Suprapubic skin (tissue), 3 donors: Measurements from ENCODE around the gene C14orf93.

ENCODE experiments used
- CTCF ChIP-seq, 2 donors: fragments of 200-600 bp in 1 of 2; fragments of 450-650 bp in 1 of 2; sonication (generic) in 1 of 2; IDR thresholded peaks; one replicate each; pipeline ENCODE4 v1.5.1; 2016 to 2019; ENCODE audit warnings: antibody characterized with exemption in 2 of 2, mild to moderate bottlenecking in 1 of 2, moderate library complexity in 1 of 2
- EP300 ChIP-seq: sonication (generic); formaldehyde crosslinking; IDR thresholded peaks from one replicate; pipeline ENCODE4 v1.6.1; 2017; ENCODE audit warnings: antibody characterized with exemption
- POLR2A ChIP-seq, 2 donors: fragments of 450-650 bp; IDR thresholded peaks; one replicate each; pipeline ENCODE4 v1.6.1; 2017; ENCODE audit warnings: antibody characterized with exemption in 2 of 2, mild to moderate bottlenecking in 2 of 2, moderate library complexity in 2 of 2

GRCh38 chr14:22978487-22978837, 31.5 kb downstream of the C14orf93 start:
- TF ChIP-seq CTCF (IDR thresholded peaks at IDR 0.05) (no peak), EP300 (no peak), POLR2A (IDR thresholded peaks at IDR 0.05) (no peak)
